ENCODE data around the gene ZNF862. TPM values are rescaled to one million over a fixed set of nuclear protein-coding genes. Genes with fewer than 3 reads are reported as not detected.

Gene ZNF862
- total RNA-seq, 4 donors from 2014 or later, result 18.4 to 61.1 (median 22.1) TPM

DNA sequence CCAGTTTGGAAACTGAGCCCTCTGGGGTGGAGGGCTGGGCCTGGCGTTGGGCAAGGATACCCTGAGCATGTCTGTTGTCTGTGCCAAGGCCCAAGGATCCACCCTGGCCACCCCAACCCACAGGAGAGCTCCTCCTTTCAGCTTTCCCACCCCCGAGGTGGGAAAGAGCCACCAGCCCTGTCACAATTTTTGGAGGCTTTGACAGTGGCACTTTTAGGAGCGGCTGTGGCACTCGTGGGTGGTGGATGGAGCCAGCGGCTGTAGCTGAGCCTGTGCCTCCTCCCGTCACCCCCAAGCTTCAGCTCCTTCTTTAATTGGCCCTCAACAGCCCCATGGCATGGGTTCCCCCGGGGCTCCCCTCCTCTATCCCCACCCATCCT lies 18.2 kb upstream of the ZNF862 start:
- H3K4me3 ChIP-seq, result no peak overlapping the region
- H3K27ac ChIP-seq, result no peak overlapping the region
- WGBS, result 92% methylated on average over 5 of the region's 7 CpGs
- H3K9me3 ChIP-seq, result no peaks in the 10 kb centered on the region
- TF ChIP-seq, protein P1, sequence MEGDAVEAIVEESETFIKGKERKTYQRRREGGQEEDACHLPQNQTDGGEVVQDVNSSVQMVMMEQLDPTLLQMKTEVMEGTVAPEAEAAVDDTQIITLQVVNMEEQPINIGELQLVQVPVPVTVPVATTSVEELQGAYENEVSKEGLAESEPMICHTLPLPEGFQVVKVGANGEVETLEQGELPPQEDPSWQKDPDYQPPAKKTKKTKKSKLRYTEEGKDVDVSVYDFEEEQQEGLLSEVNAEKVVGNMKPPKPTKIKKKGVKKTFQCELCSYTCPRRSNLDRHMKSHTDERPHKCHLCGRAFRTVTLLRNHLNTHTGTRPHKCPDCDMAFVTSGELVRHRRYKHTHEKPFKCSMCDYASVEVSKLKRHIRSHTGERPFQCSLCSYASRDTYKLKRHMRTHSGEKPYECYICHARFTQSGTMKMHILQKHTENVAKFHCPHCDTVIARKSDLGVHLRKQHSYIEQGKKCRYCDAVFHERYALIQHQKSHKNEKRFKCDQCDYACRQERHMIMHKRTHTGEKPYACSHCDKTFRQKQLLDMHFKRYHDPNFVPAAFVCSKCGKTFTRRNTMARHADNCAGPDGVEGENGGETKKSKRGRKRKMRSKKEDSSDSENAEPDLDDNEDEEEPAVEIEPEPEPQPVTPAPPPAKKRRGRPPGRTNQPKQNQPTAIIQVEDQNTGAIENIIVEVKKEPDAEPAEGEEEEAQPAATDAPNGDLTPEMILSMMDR (IDR thresholded peaks at IDR 0.05), result no peak
- no peak for TF ChIP-seq POLR2AphosphoS5 (IDR thresholded peaks at IDR 0.05)
- TF ChIP-seq POLR2A (IDR thresholded peaks at IDR 0.05), result no peak
- no peak for TF ChIP-seq EP300 (IDR thresholded peaks at IDR 0.05)
- peaks cover 2% of the 10 kb centered on the region for H3K4me1 ChIP-seq
- DNase-seq (ENCODE audit: low spot score in 2 of 2), result no peak
- peaks cover 4% of the 10 kb centered on the region for H3K27me3 ChIP-seq
- H3K36me3 ChIP-seq, result no peaks in the 10 kb centered on the region

DNA sequence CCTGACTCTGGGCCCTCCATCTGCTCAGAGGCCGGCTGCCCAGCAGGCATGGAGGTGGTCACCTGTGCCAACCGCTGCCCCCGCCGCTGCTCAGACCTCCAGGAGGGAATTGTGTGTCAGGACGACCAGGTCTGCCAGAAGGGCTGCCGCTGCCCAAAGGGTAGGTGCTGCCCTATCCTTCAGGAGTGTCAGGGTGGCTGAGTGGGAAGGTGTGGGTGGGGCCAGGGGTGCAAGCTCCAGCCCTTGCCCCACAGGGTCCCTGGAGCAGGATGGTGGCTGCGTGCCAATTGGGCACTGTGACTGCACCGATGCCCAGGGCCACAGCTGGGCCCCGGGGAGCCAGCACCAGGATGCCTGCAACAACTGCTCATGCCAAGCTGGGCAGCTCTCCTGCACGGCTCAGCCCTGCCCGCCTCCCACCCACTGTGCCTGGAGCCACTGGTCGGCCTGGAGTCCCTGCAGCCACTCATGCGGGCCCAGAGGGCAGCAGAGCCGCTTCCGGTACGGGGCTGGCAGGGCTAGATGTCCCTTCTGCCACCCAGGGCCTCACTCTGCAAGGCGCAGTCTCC lies 17.5 kb upstream of the ZNF862 start:
- H3K27me3 ChIP-seq, result no peaks in the 10 kb centered on the region
- no peak for TF ChIP-seq POLR2A (IDR thresholded peaks at IDR 0.05)
- TF ChIP-seq, protein P1 (IDR thresholded peaks at IDR 0.05), result no peak
- no peak for TF ChIP-seq EP300 (IDR thresholded peaks at IDR 0.05)
- TF ChIP-seq POLR2AphosphoS5 (IDR thresholded peaks at IDR 0.05), result no peak
- WGBS, result 65% methylated on average over 9 of the region's 17 CpGs
- no peak for DNase-seq (ENCODE audit: low spot score in 2 of 2)
- no peaks in the 10 kb centered on the region for H3K9me3 ChIP-seq
- peaks cover 2% of the 10 kb centered on the region for H3K4me1 ChIP-seq
- no peaks in the 10 kb centered on the region for H3K36me3 ChIP-seq
- H3K27ac ChIP-seq, result no peak overlapping the region
- H3K4me3 ChIP-seq, result no peak overlapping the region

DNA sequence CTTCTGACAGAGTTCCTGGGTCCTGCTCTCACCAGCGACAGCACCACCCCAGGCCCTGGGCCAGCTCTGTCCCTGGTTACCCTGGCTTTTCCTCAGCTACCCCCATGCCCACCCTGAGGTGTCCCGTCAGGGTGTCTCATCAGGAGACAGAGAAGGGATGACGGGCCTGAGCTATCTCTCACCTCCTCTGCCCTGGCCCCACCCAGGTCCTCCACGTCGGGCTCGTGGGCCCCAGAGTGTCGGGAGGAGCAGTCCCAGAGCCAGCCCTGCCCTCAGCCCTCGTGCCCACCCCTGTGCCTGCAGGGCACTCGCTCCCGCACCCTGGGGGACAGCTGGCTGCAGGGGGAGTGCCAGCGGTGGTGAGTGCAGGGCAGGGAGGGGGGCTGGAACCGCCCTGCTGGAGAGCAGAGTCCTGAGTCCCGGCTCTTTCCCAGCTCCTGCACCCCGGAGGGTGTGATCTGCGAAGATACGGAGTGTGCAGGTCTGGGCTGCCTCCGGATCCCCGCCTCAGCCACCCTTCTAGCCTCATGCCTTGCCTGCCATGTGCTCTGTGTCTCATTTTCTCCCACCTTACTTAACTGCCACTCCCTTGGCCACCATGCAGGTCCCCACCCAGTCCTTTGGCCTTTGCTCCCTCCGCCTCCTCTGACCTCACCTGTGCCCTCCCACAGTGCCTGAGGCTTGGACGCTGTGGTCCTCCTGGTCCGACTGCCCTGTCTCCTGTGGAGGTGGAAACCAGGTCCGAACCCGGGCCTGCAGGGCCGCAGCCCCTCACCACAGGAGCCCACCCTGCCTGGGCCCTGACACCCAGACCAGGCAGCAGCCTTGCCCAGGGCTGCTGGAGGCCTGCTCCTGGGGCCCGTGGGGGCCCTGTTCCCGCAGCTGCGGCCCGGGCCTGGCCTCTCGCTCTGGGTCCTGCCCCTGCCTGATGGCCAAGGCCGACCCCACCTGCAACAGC lies 16.7 kb upstream of the ZNF862 start:
- WGBS, result 45% methylated on average over 19 of the region's 30 CpGs
- DNase-seq (ENCODE audit: low spot score in 2 of 2), result no peak
- Histone ChIP-seq H3K4me3 (no peak overlapping the region), H3K27ac (no peak overlapping the region), H3K4me1 (peaks cover 2% of the 10 kb centered on the region), H3K9me3 (no peaks in the 10 kb centered on the region), H3K27me3 (no peaks in the 10 kb centered on the region), H3K36me3 (no peaks in the 10 kb centered on the region)
- TF ChIP-seq, protein P1 (IDR thresholded peaks at IDR 0.05), result no peak
- no peak for TF ChIP-seq POLR2A (IDR thresholded peaks at IDR 0.05)

DNA sequence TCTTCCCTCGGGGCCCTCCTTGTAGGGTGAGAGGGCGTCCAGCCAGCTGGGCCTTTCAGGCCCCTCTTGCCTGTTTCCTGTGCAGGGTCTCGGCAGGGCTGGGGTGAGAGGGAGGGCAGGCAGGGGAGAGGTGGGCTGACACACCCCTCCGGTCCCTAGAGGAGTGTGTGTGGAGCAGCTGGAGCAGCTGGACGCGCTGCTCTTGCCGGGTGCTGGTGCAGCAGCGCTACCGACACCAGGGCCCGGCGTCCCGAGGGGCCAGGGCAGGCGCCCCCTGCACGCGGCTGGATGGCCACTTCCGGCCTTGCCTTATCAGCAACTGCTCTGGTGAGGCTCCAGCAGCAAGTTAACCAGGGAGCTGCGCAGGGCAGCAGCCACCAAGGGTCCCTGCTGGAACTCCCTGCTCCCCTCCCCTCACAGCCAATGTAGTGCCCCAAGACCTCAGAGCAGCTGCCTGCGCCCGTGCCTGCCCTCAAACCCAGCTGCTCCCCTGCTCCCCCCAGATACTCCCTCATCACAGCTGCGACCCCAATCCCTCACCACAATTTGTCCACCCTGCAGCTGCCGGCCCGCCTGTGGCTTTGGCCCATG lies 15.7 kb upstream of the ZNF862 start:
- no peaks in the 10 kb centered on the region for H3K36me3 ChIP-seq
- DNase-seq (ENCODE audit: low spot score in 2 of 2), result no peak
- no peak overlapping the region for H3K27ac ChIP-seq
- H3K9me3 ChIP-seq, result no peaks in the 10 kb centered on the region
- H3K4me1 ChIP-seq, result peaks cover 2% of the 10 kb centered on the region
- TF ChIP-seq EP300 (IDR thresholded peaks at IDR 0.05), result no peak
- WGBS, result 63% methylated on average over 21 of the region's 22 CpGs
- no peaks in the 10 kb centered on the region for H3K27me3 ChIP-seq
- no peak overlapping the region for H3K4me3 ChIP-seq

DNA sequence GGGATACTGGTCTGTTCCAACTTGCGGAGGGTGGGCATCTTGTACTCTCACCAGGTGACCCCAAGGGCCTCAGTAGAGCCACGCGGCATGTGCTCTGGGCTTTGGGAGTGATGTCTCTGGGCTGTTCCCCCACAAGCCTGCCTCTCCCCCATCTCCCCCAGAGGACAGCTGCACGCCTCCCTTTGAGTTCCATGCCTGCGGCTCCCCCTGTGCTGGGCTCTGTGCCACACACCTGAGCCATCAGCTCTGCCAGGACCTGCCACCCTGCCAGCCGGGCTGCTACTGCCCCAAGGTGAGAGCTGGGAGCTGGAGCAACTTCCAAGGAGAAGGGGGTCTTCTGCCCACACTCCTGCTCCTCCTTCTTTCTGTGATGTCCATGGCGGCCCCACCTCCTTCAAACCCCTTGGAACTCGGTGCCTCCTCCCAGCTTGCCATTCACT lies 15.0 kb upstream of the ZNF862 start:
- H3K4me3 ChIP-seq, result no peak overlapping the region
- no peaks in the 10 kb centered on the region for H3K9me3 ChIP-seq
- no peak overlapping the region for H3K27ac ChIP-seq
- no peak for DNase-seq (ENCODE audit: low spot score in 2 of 2)
- peaks cover 2% of the 10 kb centered on the region for H3K4me1 ChIP-seq
- H3K36me3 ChIP-seq, result no peaks in the 10 kb centered on the region
- TF ChIP-seq, protein P1 (IDR thresholded peaks at IDR 0.05), result no peak
- TF ChIP-seq EP300 (IDR thresholded peaks at IDR 0.05) (no peak), POLR2AphosphoS5 (IDR thresholded peaks at IDR 0.05) (no peak), POLR2A (IDR thresholded peaks at IDR 0.05) (no peak)
- no peaks in the 10 kb centered on the region for H3K27me3 ChIP-seq
- 57% methylated on average over 5 of the region's 8 CpGs for WGBS
